ENCODE measurements around the gene TRIB2.

DNA sequence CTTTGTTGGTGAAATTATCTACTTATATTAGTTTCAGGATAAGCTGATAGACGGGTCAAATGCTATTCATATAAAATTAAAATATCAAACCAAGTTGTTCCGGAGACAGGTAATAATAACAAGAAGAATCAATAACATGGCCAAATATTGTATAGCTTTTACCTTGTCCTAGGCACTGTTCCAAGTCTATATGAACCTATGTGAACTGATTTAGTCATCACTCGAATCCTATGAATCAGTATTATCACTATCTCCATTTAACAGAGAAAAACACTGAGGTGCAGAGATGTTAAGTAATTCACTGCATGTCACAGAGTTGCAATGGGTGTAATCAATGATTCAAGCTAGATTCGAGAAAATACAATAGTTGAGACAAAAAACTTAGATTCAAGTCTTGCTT lies 40.0 kb upstream of the TRIB2 start:
- TF ChIP-seq, protein P1, sequence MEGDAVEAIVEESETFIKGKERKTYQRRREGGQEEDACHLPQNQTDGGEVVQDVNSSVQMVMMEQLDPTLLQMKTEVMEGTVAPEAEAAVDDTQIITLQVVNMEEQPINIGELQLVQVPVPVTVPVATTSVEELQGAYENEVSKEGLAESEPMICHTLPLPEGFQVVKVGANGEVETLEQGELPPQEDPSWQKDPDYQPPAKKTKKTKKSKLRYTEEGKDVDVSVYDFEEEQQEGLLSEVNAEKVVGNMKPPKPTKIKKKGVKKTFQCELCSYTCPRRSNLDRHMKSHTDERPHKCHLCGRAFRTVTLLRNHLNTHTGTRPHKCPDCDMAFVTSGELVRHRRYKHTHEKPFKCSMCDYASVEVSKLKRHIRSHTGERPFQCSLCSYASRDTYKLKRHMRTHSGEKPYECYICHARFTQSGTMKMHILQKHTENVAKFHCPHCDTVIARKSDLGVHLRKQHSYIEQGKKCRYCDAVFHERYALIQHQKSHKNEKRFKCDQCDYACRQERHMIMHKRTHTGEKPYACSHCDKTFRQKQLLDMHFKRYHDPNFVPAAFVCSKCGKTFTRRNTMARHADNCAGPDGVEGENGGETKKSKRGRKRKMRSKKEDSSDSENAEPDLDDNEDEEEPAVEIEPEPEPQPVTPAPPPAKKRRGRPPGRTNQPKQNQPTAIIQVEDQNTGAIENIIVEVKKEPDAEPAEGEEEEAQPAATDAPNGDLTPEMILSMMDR (CRISPR knock-in tag; IDR thresholded peaks at IDR 0.05), result no peak
- no peak for TF ChIP-seq POLR2A (IDR thresholded peaks at IDR 0.05; ENCODE audit: insufficient read depth in 1 of 2, low read depth in 2 of 2, low read length in 2 of 2)
- no peak for TF ChIP-seq SMARCC2 (IDR thresholded peaks at IDR 0.05)
- no peak for TF ChIP-seq KAT7 (CRISPR knock-in tag; IDR thresholded peaks at IDR 0.05; ENCODE audit: borderline replicate concordance)
- TF ChIP-seq FOXM1 (CRISPR knock-in tag; IDR thresholded peaks at IDR 0.05), result no peak
